ENCODE measurements around the gene CCDC178.
"Not testable (repeated sequence)": the region's sequence is repeated elsewhere in the genome, so short reads cannot be mapped to it uniquely, and the experiment has no call there.

The CCDC178 gene, protein sequence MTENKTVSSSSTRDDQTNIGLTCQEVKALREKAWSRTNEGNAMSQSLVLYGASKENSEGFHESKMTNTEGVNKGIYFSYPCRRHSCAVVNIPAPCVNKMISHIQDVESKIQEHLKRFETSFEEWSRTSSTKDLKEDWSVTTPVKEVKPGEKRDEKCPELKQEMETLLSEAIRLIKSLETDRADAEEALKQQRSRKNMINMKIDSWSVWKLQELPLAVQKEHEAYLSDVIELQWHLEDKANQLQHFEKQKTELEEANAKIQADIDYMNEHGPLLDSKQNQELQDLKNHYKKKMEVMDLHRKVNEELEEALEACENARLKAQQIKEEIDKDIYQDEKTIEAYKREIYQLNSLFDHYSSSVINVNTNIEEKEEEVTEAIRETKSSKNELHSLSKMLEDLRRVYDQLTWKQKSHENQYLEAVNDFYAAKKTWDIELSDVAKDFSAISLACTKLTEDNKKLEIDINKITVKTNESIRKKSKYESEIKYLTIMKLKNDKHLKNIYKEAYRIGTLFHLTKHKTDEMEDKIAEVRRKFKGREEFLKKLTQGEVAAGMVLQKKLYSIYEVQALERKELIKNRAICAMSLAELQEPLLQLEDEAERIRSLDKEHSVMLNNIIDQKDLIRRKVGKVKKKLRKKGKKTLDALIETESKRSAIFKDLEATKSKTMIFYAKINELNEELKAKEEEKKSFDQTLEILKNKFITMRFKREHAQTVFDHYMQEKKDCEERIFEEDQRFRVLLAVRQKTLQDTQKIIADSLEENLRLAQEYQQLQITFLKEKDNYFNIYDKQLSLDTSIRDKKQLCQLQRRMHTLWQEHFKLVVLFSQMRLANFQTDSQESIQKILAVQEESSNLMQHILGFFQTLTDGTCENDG

DNA sequence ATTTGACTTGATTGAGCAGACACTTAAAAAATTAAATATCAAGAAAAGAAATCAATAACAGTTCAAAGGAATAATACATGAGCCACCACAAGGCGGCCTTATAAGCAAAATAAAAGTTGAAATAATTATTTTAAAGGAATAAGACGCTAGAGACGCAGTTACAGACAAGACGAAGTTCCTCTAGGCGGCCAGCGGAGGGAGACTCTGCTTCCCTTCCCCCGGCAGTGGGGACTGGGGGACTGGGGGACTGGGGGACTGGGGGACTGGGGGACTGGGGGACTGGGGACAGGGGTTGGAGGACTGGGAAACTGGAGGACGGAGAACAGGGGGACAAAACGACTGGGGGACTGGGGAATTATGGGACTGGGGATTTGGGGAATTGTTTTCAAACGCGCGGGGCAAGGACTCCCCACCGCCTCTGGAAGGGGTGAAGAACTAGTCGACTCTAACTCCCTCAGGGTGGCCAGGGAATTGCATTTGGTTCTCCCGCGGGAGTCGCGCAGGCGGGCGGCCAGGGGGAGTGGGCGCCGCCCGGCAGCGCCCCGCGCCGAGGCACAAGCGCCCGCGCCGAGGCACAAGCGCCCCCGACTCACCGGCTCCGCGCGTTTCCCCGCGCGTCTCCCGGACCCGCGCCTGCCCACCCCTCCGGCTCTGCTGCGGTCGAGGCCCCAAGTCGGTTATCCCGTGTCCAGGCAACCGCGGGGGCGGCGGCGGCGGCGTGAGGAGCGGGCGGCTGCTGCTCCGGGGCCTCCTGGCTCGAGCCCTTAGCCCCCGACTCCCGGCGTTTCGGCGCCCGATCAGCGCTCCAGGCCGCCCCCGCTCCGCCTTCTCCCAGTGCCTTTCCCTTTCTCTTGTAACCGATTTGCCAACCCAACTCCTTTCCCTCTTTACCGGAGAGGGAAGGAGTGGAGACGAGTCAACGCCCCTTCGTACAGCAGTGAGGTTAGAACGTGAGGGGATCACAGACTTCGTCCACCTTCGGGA is at the start of gene CCDC178:
Gene CCDC178 (minus strand): TSS at position 662 of the 984 bp plus-strand sequence. CDS start 28,633 bp downstream, outside the sequence.
- DNase-seq, result no peak

DNA sequence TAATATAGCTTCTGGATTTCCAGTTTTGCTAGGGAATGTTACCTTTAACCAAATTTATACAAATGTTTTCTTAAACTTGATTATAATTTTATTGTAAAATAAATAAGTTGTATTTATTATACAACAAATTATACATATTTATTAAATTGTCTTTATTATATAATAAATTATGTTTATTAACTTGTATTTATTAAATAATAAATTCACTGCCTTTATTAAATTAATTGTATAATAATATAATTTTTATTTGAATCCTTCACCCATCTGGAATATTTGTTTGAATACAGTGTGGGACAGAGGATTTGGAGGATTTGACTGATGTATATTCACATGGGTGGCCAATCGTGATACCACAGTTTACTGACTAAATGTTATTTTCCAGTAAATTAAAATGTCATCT is 43.4 kb upstream of the CCDC178 start:
- DNase-seq, result no peak

DNA sequence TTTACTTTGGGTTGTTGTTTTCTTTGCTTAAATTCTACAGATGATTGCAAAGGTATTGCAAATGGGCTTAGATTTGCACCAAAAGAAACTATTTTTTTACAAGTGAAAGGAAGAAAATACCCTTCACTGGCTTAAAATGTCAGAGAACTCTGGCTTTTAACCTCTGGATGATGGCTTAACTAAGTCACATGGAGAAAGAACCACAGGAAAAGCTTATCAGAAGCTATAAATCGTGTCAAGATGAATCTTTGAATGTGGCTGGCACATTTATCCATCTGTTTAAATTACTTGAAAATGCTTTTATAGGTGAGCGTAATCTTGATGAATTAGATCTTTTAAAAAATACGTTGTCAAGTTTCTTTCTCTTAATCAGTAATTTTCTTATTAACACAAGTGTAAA is 32.0 kb upstream of the CCDC178 start:
- DNase-seq, result no peak

DNA sequence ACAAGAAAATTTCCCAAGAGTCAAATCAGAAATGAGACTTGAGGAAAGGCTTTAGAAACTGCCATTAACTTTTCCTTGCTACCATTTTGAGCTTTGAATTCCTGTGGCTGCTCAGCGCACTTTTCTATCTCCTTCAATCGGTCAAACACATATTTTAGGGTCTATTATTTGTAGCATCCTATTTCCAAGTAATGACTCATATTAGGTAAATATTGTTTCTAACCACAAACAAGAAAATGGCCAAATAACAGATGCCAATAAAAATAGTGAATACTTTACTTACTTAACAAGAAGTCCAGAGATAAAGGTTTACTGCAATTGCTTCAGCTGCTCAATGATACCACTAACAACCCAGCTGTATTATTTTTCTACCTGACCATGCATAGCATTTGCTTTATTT is 29.7 kb upstream of the CCDC178 start:
- no peak for DNase-seq

DNA sequence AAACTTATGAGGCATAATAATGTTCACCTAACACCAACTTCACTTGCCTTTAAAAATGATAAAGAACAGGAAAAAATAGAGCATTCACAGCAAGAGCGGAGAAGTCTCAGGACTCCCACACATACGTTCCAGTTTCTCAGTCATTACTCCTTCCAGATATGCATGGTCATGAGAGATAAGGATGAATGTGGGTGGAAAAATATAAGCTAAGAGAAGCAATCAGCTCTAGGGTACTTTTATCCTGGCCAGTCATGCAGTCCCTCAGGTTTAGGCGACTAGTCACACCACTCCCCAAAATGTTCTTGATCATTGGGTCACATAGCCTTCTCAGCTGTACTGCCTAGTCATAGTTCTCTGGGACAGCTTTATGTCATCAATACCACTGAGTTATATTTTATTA is 29.2 kb upstream of the CCDC178 start:
- DNase-seq, result no peak

- DNase-seq, result no peak
Observed at GRCh38 chr18:33467531-33467930, 27.0 kb upstream of the CCDC178 start.

DNA sequence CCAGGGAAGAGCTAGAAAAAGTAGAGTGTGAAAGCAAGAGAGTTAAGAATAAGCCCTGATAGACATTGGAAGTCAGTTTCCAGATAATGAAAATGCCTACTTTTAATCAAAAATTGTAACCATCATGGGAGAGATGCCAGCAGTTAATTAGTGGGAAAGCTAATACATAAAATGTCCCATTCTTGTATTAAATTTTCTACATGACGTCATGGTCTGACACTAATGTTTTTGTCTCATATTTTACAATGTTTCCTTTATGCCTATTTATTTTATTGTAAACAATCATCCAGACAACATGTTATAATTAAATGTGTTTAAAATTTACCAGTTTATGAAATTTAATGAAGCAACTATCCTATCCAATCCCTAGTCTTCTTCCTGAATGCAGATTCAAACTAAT is 26.3 kb upstream of the CCDC178 start:
- no peak for DNase-seq

DNA sequence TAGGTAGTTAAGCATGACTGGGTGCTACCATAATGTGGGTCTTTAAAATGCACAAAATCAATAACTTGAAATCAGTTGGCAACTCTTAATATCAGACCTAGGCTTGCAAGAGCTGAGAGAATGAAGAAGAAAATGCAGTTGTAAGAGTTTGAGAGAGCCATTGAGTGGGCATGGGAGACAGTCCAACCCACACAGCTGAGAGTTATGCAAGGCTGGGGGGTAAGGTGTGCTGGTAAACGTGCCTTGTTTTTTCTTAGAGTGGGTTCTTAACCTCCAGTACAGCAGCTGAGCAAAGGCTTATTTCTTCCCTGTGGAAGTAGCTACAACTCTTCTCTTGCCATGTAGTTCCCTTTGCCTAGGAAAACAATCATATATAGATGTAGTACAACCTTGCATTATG is 20.2 kb upstream of the CCDC178 start:
- DNase-seq, result no peak

- no peak for DNase-seq
Observed at GRCh38 chr18:33459612-33460011, 19.1 kb upstream of the CCDC178 start.

- no peak for DNase-seq
Observed at GRCh38 chr18:33446604-33447003, 6.1 kb upstream of the CCDC178 start.

- DNase-seq, result no peak
Observed at GRCh38 chr18:33444709-33445108, 4.2 kb upstream of the CCDC178 start.

- DNase-seq, result no peak
Observed at GRCh38 chr18:33432857-33433256, 7.7 kb downstream of the CCDC178 start.

- no peak for DNase-seq
Observed at GRCh38 chr18:33427549-33427948, 13.0 kb downstream of the CCDC178 start.

- no peak for DNase-seq
Observed at GRCh38 chr18:33424266-33424946, 16.1 kb downstream of the CCDC178 start.

DNA sequence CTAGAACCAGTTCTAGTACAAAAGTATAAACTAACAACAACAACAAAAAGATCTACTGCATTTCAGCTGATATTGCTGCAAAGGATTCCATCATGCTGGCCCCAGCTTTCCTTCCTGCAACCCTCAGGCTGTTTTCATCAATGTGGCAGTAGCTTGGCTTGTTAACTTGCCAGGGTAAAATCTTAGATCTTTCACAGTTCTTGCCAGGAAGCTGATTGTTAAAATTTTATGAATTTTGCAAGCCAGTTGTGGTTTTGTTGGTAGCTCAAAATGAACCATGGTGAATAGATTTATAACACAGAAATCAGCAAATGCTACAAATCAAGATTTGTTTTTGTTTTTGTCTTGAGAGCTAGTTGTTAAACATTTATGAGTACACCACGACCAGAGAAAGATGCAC is 19.3 kb downstream of the CCDC178 start:
- no peak for DNase-seq

GRCh38 chr18:33404244-33404873 is 36.2 kb downstream of the CCDC178 start:
- no peak for DNase-seq

- DNase-seq, result not testable (repeated sequence)
Observed at GRCh38 chr18:33398939-33399338, 41.6 kb downstream of the CCDC178 start.

DNA sequence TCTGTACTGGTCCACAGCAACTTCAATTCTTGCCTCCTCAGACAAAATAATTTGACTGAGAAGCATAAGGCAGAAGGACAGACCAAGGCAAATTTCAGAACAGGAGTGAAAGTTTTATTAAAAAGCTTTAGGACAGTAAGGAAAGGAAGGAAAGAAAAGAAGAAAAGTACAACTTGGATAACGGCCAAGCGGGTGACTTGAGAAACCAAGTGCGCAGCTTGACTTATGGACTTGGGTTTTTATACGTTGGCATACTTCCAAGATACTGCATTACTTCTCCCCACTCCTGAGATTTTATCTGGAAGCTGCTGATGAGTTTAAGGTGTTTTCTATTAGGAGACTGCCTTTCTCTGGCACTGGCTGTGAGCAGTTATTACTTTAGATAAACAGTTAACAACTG is 64.7 kb downstream of the CCDC178 start:
- DNase-seq, result no peak

GRCh38 chr18:33372442-33372841 is 68.1 kb downstream of the CCDC178 start:
- DNase-seq, result no peak

- no peak for DNase-seq
Observed at GRCh38 chr18:33369711-33370449, 70.6 kb downstream of the CCDC178 start.

DNA sequence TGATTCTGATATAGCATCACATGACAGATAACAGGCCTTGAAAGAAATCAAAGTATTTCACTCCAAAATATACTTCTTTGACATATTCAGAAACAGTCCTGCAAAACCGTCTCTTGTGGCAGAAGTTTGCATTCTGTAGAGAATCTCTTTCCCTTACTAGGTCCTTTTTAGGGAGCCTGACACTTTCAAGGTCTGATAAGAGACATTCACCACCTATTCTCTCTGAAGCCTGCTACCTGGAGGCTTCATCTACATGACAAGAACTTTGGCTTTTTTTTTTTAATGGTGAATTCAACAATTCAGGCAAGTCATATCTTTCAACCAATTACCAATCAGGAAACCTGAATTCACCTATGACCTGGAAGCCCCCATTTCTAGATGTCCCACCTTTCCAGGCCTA is 83.8 kb downstream of the CCDC178 start:
- no peak for DNase-seq
